Natural killer cell (primary cell): ENCODE results near the gene CSNK1G2. TPM values are rescaled to one million over a fixed set of nuclear protein-coding genes. Genes with fewer than 3 reads are reported as not detected.

Experiments used
- ATAC-seq, 3 donors: fragments of 150-1000 bp in 2 of 3; fragments of 200-7000 bp in 1 of 3; cut with Tn5 transposase; 1 replicate in 1 of 3; 2 replicates in 2 of 3; pipeline ENCODE4 v1.10.0; 2021; ENCODE audit warnings: mild to moderate bottlenecking in 2 of 3, moderate library complexity in 2 of 3
- DNase-seq, 2 donors: peaks; one replicate each; pipeline versions ENCODE4 v3.0.0 to v3.0.0-alpha.2; 2013 to 2021; ENCODE audit warnings: mixed read lengths in 1 of 2
- H3K27ac ChIP-seq: one replicate; pipeline ENCODE4 v1.5.1; 2013; ENCODE audit warnings: mild to moderate bottlenecking, low read length
- H3K27me3 ChIP-seq: one replicate; pipeline ENCODE4 v1.6.1; 2013; ENCODE audit warnings: low read length; ENCODE audit not compliant: control insufficient read depth, insufficient read depth
- H3K36me3 ChIP-seq: one replicate; pipeline ENCODE4 v1.6.1; 2013; ENCODE audit warnings: low read length; ENCODE audit not compliant: control insufficient read depth, insufficient read depth
- H3K4me1 ChIP-seq: one replicate; pipeline ENCODE4 v1.6.1; 2013; ENCODE audit warnings: low read length; ENCODE audit not compliant: control insufficient read depth, insufficient read depth
- H3K4me3 ChIP-seq: one replicate; pipeline ENCODE4 v1.5.1; 2013; ENCODE audit warnings: low read length
- H3K9me3 ChIP-seq: one replicate; pipeline ENCODE4 v1.6.1; 2013; ENCODE audit warnings: low read length; ENCODE audit not compliant: control insufficient read depth, insufficient read depth
- H3K27ac Mint-ChIP-seq, 2 donors: one replicate each; pipeline ENCODE4 v1.8.0; 2022; ENCODE audit warnings: mild to moderate bottlenecking in 2 of 2, mixed read lengths in 2 of 2, moderate library complexity in 1 of 2
- H3K27me3 Mint-ChIP-seq, 2 donors: one replicate each; pipeline ENCODE4 v1.8.0; 2022; ENCODE audit warnings: low read depth in 2 of 2, mixed read lengths in 2 of 2
- H3K36me3 Mint-ChIP-seq: one replicate; pipeline ENCODE4 v1.8.0; 2022; ENCODE audit warnings: mixed read lengths
- H3K4me1 Mint-ChIP-seq, 2 donors: one replicate each; pipeline ENCODE4 v1.8.0; 2022; ENCODE audit warnings: mixed read lengths in 2 of 2
- H3K4me3 Mint-ChIP-seq: one replicate; pipeline ENCODE4 v1.8.0; 2022; ENCODE audit warnings: mild to moderate bottlenecking, moderate library complexity, mixed read lengths
- H3K9me3 Mint-ChIP-seq, 2 donors: one replicate each; pipeline ENCODE4 v1.8.0; 2022; ENCODE audit warnings: mixed read lengths in 2 of 2
- WGBS: methylation state at CpG from one replicate; pipeline ENCODE4 v1.1.7; 2013; ENCODE audit warnings: missing lambda C conversion rate; ENCODE audit not compliant: insufficient coverage; 5-methylcytosine and 5-hydroxymethylcytosine counted together
- intact Hi-C: fragments of 100-400 bp; cut with micrococcal nuclease; formaldehyde crosslinking; loops from one replicate; pipeline ENCODE4 v1.14.2; 2022
- total RNA-seq, 4 donors: library from RNA; stranded (reverse); fragments of 120-200 nt in 1 of 4; gene quantifications; one replicate each; pipeline versions ENCODE4 v1.2.3 to v1.2.4, GENCODE V29; 2013 to 2022
- TF ChIP-seq, protein P1 (sequence below): fragments of 200-600 bp; IDR thresholded peaks from one replicate; pipeline ENCODE4 v1.8.0; 2022; ENCODE audit warnings: antibody characterized with exemption

The CSNK1G2 gene
- total RNA-seq, 3 donors from 2014 or later (not counting 1 experiment from before 2014, with no cell fraction given) = 138 to 143 (median 139) TPM

- H3K27me3 ChIP-seq = no peaks in the 10 kb centered on the region
- 95% methylated on average over 40 of the region's 40 CpGs for WGBS
- no peak overlapping the region for H3K4me3 Mint-ChIP-seq
- no peaks in the 10 kb centered on the region for H3K9me3 Mint-ChIP-seq
- H3K27ac Mint-ChIP-seq = no peak overlapping the region
- no peak for DNase-seq
- H3K36me3 Mint-ChIP-seq = no peaks in the 10 kb centered on the region
- no peaks in the 10 kb centered on the region for H3K4me1 Mint-ChIP-seq
- intact Hi-C loops = no loop called here
- H3K27ac ChIP-seq = no peak overlapping the region
- H3K36me3 ChIP-seq = peaks cover 44% of the 10 kb centered on the region
- H3K27me3 Mint-ChIP-seq = no peaks in the 10 kb centered on the region
- ATAC-seq = no peak
- TF ChIP-seq, protein P1, sequence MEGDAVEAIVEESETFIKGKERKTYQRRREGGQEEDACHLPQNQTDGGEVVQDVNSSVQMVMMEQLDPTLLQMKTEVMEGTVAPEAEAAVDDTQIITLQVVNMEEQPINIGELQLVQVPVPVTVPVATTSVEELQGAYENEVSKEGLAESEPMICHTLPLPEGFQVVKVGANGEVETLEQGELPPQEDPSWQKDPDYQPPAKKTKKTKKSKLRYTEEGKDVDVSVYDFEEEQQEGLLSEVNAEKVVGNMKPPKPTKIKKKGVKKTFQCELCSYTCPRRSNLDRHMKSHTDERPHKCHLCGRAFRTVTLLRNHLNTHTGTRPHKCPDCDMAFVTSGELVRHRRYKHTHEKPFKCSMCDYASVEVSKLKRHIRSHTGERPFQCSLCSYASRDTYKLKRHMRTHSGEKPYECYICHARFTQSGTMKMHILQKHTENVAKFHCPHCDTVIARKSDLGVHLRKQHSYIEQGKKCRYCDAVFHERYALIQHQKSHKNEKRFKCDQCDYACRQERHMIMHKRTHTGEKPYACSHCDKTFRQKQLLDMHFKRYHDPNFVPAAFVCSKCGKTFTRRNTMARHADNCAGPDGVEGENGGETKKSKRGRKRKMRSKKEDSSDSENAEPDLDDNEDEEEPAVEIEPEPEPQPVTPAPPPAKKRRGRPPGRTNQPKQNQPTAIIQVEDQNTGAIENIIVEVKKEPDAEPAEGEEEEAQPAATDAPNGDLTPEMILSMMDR = no peak
- H3K9me3 ChIP-seq = no peaks in the 10 kb centered on the region
- no peak overlapping the region for H3K4me3 ChIP-seq
- H3K4me1 ChIP-seq = no peaks in the 10 kb centered on the region
These were observed 48.7 kb downstream of the CSNK1G2 start for GRCh38 chr19:1989513-1990229.

DNA sequence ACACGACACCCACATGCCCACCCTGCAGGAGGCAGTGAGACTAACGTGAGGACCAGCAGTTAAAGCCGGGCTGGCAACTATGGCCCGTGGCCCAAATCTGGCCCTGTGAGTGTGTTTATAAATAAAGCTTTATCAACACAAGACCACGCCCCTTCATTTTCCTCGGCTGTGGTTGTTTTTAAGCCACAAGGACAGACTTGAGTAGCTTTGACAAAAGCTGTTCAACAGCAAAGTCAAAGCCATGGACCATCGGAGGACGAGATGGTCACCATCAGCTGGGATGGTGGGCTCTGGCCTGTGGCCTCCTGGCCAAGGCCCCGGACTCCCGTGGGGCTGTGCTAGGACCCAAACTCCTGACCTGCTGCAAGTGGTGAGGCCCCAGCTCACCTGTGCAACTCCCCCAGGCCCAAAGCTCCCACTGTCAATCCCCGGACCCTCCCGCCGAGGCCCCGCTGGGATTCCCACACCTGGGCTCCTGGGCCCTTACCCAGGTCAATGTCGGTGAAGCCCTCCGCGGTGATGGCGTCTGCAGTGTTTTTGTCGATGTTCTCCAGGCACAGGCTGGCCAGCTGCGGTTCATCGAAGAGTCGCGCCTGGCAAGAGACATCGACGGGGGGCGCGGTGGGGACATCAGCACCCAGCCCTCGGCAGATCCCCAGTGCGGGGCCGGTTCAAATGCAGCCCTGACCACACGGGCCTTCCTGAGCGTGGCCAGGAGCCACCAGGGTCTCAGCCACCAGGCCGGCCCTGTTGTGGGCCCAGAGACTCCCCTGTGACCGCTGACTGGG is 49.5 kb downstream of the CSNK1G2 start:
- Histone ChIP-seq H3K27me3 (no peaks in the 10 kb centered on the region), H3K4me1 (no peaks in the 10 kb centered on the region), H3K4me3 (no peak overlapping the region), H3K9me3 (no peaks in the 10 kb centered on the region), H3K27ac (no peak overlapping the region), H3K36me3 (peaks cover 41% of the 10 kb centered on the region)
- no peak for ATAC-seq
- no peaks in the 10 kb centered on the region for H3K36me3 Mint-ChIP-seq
- H3K27me3 Mint-ChIP-seq = no peaks in the 10 kb centered on the region
- intact Hi-C loops = no loop called here
- no peaks in the 10 kb centered on the region for H3K9me3 Mint-ChIP-seq
- H3K27ac Mint-ChIP-seq = no peak overlapping the region
- WGBS = 94% methylated on average over 33 of the region's 34 CpGs
- no peaks in the 10 kb centered on the region for H3K4me1 Mint-ChIP-seq
- no peak overlapping the region for H3K4me3 Mint-ChIP-seq
- TF ChIP-seq, protein P1 = no peak
- DNase-seq = no peak

DNA sequence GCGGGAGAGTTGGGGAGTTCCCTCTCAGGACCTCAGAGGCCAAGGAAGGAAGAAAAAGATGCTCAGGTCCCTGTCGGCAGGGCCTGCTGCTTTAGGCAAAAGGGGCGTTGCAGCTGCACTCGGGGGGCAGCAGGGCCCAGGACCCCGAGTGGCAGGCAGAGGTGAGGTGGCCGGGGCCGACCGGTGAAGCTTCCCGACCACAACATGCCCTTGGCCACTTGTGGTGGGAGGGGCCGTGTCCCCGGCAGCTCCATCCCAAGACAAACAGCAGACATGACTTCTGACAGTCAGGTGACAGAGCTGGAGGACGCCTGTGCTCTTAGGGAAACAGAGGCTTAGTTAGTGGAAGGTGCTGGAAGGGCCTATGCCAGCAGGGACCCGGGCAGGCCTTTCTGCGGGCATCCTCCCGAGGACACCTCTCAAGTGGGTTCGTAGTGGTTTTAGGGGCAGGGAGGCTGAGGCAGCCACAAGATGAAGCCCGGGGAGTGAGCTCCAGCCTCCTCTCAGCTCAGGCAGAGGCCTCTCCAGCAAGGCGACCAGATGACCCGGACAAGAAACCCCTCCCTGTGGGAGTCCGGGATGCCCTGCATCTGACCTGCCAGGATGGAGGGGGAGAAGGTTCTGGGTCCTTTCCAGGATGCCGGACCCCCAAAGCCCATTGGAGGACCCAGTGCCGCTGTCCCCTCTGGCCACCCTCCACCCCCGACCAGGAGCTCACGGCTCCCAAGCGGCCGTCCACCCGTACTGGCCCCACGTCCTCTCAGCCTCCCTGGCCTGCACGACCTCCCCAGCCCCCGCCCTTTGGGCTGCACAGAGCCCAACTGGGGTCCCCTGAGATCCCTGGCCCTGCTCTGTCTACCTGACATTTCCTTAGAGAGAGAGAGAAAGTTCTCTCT is 50.3 kb downstream of the CSNK1G2 start:
- intact Hi-C loops = no loop called here
- no peaks in the 10 kb centered on the region for H3K36me3 Mint-ChIP-seq
- no peak overlapping the region for H3K4me3 Mint-ChIP-seq
- DNase-seq = no peak
- no peaks in the 10 kb centered on the region for H3K27me3 Mint-ChIP-seq
- no peak for ATAC-seq
- Histone ChIP-seq H3K9me3 (no peaks in the 10 kb centered on the region), H3K27me3 (no peaks in the 10 kb centered on the region), H3K4me3 (no peak overlapping the region), H3K4me1 (no peaks in the 10 kb centered on the region), H3K27ac (no peak overlapping the region), H3K36me3 (peaks cover 37% of the 10 kb centered on the region)
- WGBS = 92% methylated on average over 30 of the region's 30 CpGs
- H3K9me3 Mint-ChIP-seq = no peaks in the 10 kb centered on the region
- no peak overlapping the region for H3K27ac Mint-ChIP-seq
- TF ChIP-seq, protein P1 = no peak
- no peaks in the 10 kb centered on the region for H3K4me1 Mint-ChIP-seq
